Natural killer cell (primary cell): ENCODE data around the gene FBXO42. TPM values are rescaled to one million over a fixed set of nuclear protein-coding genes. Genes with fewer than 3 reads are reported as not detected.

Experiments used
- ATAC-seq, 3 donors: fragments of 150-1000 bp in 2 of 3; fragments of 200-7000 bp in 1 of 3; cut with Tn5 transposase; 1 replicate in 1 of 3; 2 replicates in 2 of 3; pipeline ENCODE4 v1.10.0; 2021; ENCODE audit warnings: mild to moderate bottlenecking in 2 of 3, moderate library complexity in 2 of 3
- DNase-seq, 2 donors: peaks; one replicate each; pipeline versions ENCODE4 v3.0.0 to v3.0.0-alpha.2; 2013 to 2021; ENCODE audit warnings: mixed read lengths in 1 of 2
- H3K27ac ChIP-seq: one replicate; pipeline ENCODE4 v1.5.1; 2013; ENCODE audit warnings: mild to moderate bottlenecking, low read length
- H3K27me3 ChIP-seq: one replicate; pipeline ENCODE4 v1.6.1; 2013; ENCODE audit warnings: low read length; ENCODE audit not compliant: control insufficient read depth, insufficient read depth
- H3K36me3 ChIP-seq: one replicate; pipeline ENCODE4 v1.6.1; 2013; ENCODE audit warnings: low read length; ENCODE audit not compliant: control insufficient read depth, insufficient read depth
- H3K4me1 ChIP-seq: one replicate; pipeline ENCODE4 v1.6.1; 2013; ENCODE audit warnings: low read length; ENCODE audit not compliant: control insufficient read depth, insufficient read depth
- H3K4me3 ChIP-seq: one replicate; pipeline ENCODE4 v1.5.1; 2013; ENCODE audit warnings: low read length
- H3K9me3 ChIP-seq: one replicate; pipeline ENCODE4 v1.6.1; 2013; ENCODE audit warnings: low read length; ENCODE audit not compliant: control insufficient read depth, insufficient read depth
- H3K27ac Mint-ChIP-seq, 2 donors: one replicate each; pipeline ENCODE4 v1.8.0; 2022; ENCODE audit warnings: mild to moderate bottlenecking in 2 of 2, mixed read lengths in 2 of 2, moderate library complexity in 1 of 2
- H3K27me3 Mint-ChIP-seq, 2 donors: one replicate each; pipeline ENCODE4 v1.8.0; 2022; ENCODE audit warnings: low read depth in 2 of 2, mixed read lengths in 2 of 2
- H3K36me3 Mint-ChIP-seq: one replicate; pipeline ENCODE4 v1.8.0; 2022; ENCODE audit warnings: mixed read lengths
- H3K4me1 Mint-ChIP-seq, 2 donors: one replicate each; pipeline ENCODE4 v1.8.0; 2022; ENCODE audit warnings: mixed read lengths in 2 of 2
- H3K4me3 Mint-ChIP-seq: one replicate; pipeline ENCODE4 v1.8.0; 2022; ENCODE audit warnings: mild to moderate bottlenecking, moderate library complexity, mixed read lengths
- H3K9me3 Mint-ChIP-seq, 2 donors: one replicate each; pipeline ENCODE4 v1.8.0; 2022; ENCODE audit warnings: mixed read lengths in 2 of 2
- CTCF ChIP-seq: fragments of 200-600 bp; IDR thresholded peaks from one replicate; pipeline ENCODE4 v1.8.0; 2022; ENCODE audit warnings: antibody characterized with exemption
- WGBS: methylation state at CpG from one replicate; pipeline ENCODE4 v1.1.7; 2013; ENCODE audit warnings: missing lambda C conversion rate; ENCODE audit not compliant: insufficient coverage; 5-methylcytosine and 5-hydroxymethylcytosine counted together
- intact Hi-C: fragments of 100-400 bp; cut with micrococcal nuclease; formaldehyde crosslinking; loops from one replicate; pipeline ENCODE4 v1.14.2; 2022
- total RNA-seq, 4 donors: library from RNA; stranded (reverse); fragments of 120-200 nt in 1 of 4; gene quantifications; one replicate each; pipeline versions ENCODE4 v1.2.3 to v1.2.4, GENCODE V29; 2013 to 2022

Gene FBXO42
- total RNA-seq, 3 donors from 2014 or later (not counting 1 experiment from before 2014, with no cell fraction given) = 19.5 to 24.5 (median 24.1) TPM

- Histone ChIP-seq H3K4me3 (no peak overlapping the region), H3K36me3 (no peaks in the 10 kb centered on the region), H3K27me3 (no peaks in the 10 kb centered on the region), H3K4me1 (no peaks in the 10 kb centered on the region), H3K27ac (no peak overlapping the region), H3K9me3 (no peaks in the 10 kb centered on the region)
- no peak for TF ChIP-seq CTCF
- peak overlapping the region in 1 of 2 donors; percentile 8 for H3K27ac Mint-ChIP-seq
- no peaks in the 10 kb centered on the region for H3K27me3 Mint-ChIP-seq
- H3K4me1 Mint-ChIP-seq = peaks cover 4% of the 10 kb centered on the region in 2 donors
- ATAC-seq (no peak), DNase-seq (no peak)
- no peaks in the 10 kb centered on the region for H3K9me3 Mint-ChIP-seq
- no peak overlapping the region for H3K4me3 Mint-ChIP-seq
- WGBS = 60% methylated on average over 1 of the region's 2 CpGs
- intact Hi-C loops = no loop called here
- H3K36me3 Mint-ChIP-seq = no peaks in the 10 kb centered on the region
These were observed 73.1 kb downstream of the FBXO42 start for GRCh38 chr1:16279186-16279585.

DNA sequence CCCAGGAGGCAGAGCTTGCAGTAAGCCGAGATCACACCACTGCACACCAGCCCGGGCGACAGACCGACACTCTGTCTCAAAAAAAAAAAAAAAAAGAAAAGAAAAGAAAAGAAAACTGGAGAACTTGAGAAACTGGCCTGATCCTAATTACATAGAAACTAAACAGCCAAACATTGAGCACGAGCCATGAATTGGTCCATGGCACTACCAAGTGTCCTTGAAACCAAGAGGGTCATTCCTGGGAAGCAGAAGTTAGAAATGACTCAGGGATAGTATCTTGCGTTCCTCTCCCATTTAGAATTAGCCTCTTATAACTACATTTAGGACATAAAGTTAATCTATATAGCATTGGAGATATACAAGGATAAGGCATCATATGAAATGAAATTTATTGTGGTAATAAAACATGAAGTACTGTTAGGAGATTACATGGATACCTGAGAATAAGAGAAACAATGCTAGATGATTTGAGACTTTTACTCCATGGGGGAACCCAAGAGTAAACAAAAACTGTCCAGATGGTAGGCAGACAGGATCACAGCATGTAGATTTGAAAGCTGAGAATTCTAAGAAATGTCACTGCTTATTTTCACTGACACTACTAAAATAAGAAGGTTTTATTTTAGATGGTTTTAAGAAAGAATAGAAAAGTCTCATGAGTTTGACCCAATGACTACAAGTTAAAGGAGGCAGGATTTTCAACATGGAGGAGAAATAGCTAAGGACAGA is 75.8 kb downstream of the FBXO42 start:
- Histone ChIP-seq H3K27ac (no peak overlapping the region), H3K4me1 (no peaks in the 10 kb centered on the region), H3K27me3 (no peaks in the 10 kb centered on the region), H3K4me3 (no peak overlapping the region), H3K36me3 (no peaks in the 10 kb centered on the region), H3K9me3 (no peaks in the 10 kb centered on the region)
- no peaks in the 10 kb centered on the region for H3K27me3 Mint-ChIP-seq
- no peak for DNase-seq
- H3K27ac Mint-ChIP-seq = peak overlapping the region in 1 of 2 donors; percentile 34
- H3K4me1 Mint-ChIP-seq = peaks cover 17 to 19% of the 10 kb centered on the region in 2 donors
- no peak for ATAC-seq
- no peak overlapping the region for H3K4me3 Mint-ChIP-seq
- WGBS = 98% methylated on average over 5 of the region's 6 CpGs
- no peak for TF ChIP-seq CTCF
- no peaks in the 10 kb centered on the region for H3K36me3 Mint-ChIP-seq
- no peaks in the 10 kb centered on the region for H3K9me3 Mint-ChIP-seq
- intact Hi-C loops = no loop called here

GRCh38 chr1:16275591-16275990 is 76.7 kb downstream of the FBXO42 start:
- Mint-ChIP-seq H3K4me3 (no peak overlapping the region), H3K27ac (no peak overlapping the region), H3K4me1 (peaks cover 17 to 26% of the 10 kb centered on the region in 2 donors), H3K36me3 (no peaks in the 10 kb centered on the region), H3K27me3 (no peaks in the 10 kb centered on the region), H3K9me3 (no peaks in the 10 kb centered on the region)
- 98% methylated on average over 7 of the region's 7 CpGs for WGBS
- no peaks in the 10 kb centered on the region for H3K4me1 ChIP-seq
- no peak for ATAC-seq
- H3K36me3 ChIP-seq = no peaks in the 10 kb centered on the region
- DNase-seq = no peak
- H3K4me3 ChIP-seq = no peak overlapping the region
- intact Hi-C loops = no loop called here
- H3K9me3 ChIP-seq = no peaks in the 10 kb centered on the region
- H3K27ac ChIP-seq = no peak overlapping the region
- H3K27me3 ChIP-seq = no peaks in the 10 kb centered on the region
- no peak for TF ChIP-seq CTCF

DNA sequence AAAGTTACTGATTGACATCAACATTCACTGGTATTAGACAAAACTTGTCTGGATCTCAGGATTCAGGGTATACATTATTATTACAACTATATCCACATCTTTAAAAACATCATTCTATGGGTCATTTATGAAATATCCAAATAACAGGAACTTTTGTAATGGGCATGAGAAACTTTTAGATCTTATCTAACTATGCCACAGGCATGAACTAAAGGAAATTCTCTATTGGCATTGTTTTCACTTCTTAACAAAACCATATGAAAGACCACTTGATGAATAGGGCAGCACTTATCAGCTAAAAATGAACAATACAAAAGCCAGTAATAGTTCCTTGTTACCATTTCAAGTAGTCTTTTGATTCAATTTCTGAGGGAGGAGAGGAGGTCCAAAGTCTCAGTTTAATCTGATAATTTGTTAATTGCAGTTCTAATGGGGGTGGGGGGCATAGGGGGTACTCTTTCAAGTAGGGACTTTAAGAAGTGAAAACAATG is 84.5 kb downstream of the FBXO42 start:
- H3K4me3 ChIP-seq = no peak overlapping the region
- no peaks in the 10 kb centered on the region for H3K27me3 Mint-ChIP-seq
- TF ChIP-seq CTCF = no peak
- no peaks in the 10 kb centered on the region for H3K9me3 ChIP-seq
- peaks cover 16 to 31% of the 10 kb centered on the region in 2 donors for H3K4me1 Mint-ChIP-seq
- ATAC-seq (no peak), DNase-seq (no peak)
- no peaks in the 10 kb centered on the region for H3K36me3 Mint-ChIP-seq
- intact Hi-C loops = no loop called here
- no peaks in the 10 kb centered on the region for H3K4me1 ChIP-seq
- H3K9me3 Mint-ChIP-seq = no peaks in the 10 kb centered on the region
- no peaks in the 10 kb centered on the region for H3K36me3 ChIP-seq
- H3K27me3 ChIP-seq = no peaks in the 10 kb centered on the region
- peak overlapping the region in 1 of 2 donors; percentile 53 for H3K27ac Mint-ChIP-seq
- no peak overlapping the region for H3K27ac ChIP-seq
- H3K4me3 Mint-ChIP-seq = no peak overlapping the region
